Measurements from ENCODE around the gene RNF215. TPM values are rescaled to one million over a fixed set of nuclear protein-coding genes. Genes with fewer than 3 reads are reported as not detected.

RNF215 gene
- total and polyA plus RNA-seq, 2 of the 13 experiments (the other 11 are each of a cell fraction or from before 2014, with no cell fraction given), result 5.3 to 6.1 TPM

- no peak for TF ChIP-seq RFX1 (IDR thresholded peaks at IDR 0.05)
- TF ChIP-seq, protein P1, sequence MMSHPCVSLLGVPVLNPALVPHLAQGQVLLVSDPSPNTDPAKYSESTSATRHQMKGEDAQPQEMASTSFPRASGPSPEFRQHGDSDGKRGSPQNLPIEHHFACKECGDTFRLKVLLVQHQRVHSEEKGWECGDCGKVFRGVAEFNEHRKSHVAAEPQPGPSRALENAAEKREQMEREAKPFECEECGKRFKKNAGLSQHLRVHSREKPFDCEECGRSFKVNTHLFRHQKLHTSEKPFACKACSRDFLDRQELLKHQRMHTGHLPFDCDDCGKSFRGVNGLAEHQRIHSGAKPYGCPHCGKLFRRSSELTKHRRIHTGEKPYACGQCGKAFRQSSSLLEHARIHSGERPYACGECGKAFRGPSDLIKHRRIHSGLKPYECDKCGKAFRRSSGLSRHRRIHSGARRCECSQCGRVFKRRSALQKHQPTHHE (CRISPR knock-in tag; IDR thresholded peaks at IDR 0.05; ENCODE audit: borderline replicate concordance), result no peak
- no peak for TF ChIP-seq ZBTB7A (CRISPR knock-in tag; IDR thresholded peaks at IDR 0.05)
- TF ChIP-seq ZNF513 (CRISPR knock-in tag; conservative IDR thresholded peaks at IDR 0.05), result no peak
- no peak for TF ChIP-seq KMT2A (CRISPR knock-in tag; IDR thresholded peaks at IDR 0.05)
- TF ChIP-seq ZNF510 (CRISPR knock-in tag; IDR thresholded peaks at IDR 0.05; ENCODE audit: low read depth), result no peak
- no peak for TF ChIP-seq RERE (CRISPR knock-in tag; IDR thresholded peaks at IDR 0.05; ENCODE audit: low read depth)
- no peak for TF ChIP-seq ZSCAN21 (CRISPR knock-in tag; IDR thresholded peaks at IDR 0.05; ENCODE audit: borderline replicate concordance)
- TF ChIP-seq ZFAT (CRISPR knock-in tag; conservative IDR thresholded peaks at IDR 0.05), result no peak
- TF ChIP-seq DNMT3B (CRISPR knock-in tag; conservative IDR thresholded peaks at IDR 0.05), result no peak
- TF ChIP-seq, protein P2, sequence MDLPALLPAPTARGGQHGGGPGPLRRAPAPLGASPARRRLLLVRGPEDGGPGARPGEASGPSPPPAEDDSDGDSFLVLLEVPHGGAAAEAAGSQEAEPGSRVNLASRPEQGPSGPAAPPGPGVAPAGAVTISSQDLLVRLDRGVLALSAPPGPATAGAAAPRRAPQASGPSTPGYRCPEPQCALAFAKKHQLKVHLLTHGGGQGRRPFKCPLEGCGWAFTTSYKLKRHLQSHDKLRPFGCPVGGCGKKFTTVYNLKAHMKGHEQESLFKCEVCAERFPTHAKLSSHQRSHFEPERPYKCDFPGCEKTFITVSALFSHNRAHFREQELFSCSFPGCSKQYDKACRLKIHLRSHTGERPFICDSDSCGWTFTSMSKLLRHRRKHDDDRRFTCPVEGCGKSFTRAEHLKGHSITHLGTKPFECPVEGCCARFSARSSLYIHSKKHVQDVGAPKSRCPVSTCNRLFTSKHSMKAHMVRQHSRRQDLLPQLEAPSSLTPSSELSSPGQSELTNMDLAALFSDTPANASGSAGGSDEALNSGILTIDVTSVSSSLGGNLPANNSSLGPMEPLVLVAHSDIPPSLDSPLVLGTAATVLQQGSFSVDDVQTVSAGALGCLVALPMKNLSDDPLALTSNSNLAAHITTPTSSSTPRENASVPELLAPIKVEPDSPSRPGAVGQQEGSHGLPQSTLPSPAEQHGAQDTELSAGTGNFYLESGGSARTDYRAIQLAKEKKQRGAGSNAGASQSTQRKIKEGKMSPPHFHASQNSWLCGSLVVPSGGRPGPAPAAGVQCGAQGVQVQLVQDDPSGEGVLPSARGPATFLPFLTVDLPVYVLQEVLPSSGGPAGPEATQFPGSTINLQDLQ (CRISPR knock-in tag; IDR thresholded peaks at IDR 0.05), result no peak
- TF ChIP-seq EP300 (IDR thresholded peaks at IDR 0.05; ENCODE audit: low read depth in 2 of 2, low read length in 2 of 2), result peak in 1 of 2 experiments; percentile 26; a peak in 1 of 4 replicates
- no peak for TF ChIP-seq EP300 (CRISPR knock-in tag; IDR thresholded peaks at IDR 0.05; ENCODE audit: borderline replicate concordance)
- no peak for TF ChIP-seq ZNF709 (CRISPR knock-in tag; IDR thresholded peaks at IDR 0.05)
- TF ChIP-seq PHF8 (CRISPR knock-in tag; IDR thresholded peaks at IDR 0.05), result no peak
- TF ChIP-seq, protein P3, sequence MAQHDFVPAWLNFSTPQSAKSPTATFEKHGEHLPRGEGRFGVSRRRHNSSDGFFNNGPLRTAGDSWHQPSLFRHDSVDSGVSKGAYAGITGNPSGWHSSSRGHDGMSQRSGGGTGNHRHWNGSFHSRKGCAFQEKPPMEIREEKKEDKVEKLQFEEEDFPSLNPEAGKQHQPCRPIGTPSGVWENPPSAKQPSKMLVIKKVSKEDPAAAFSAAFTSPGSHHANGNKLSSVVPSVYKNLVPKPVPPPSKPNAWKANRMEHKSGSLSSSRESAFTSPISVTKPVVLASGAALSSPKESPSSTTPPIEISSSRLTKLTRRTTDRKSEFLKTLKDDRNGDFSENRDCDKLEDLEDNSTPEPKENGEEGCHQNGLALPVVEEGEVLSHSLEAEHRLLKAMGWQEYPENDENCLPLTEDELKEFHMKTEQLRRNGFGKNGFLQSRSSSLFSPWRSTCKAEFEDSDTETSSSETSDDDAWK (CRISPR knock-in tag; IDR thresholded peaks at IDR 0.05), result no peak
Measured at GRCh38 chr22:30421695-30422480, 34.7 kb upstream of the RNF215 start (continued).
